ENCODE data around the gene TTLL11.

- TF ChIP-seq POLR2A (IDR thresholded peaks at IDR 0.05): no peak
- no peak for TF ChIP-seq CTCF (IDR thresholded peaks at IDR 0.05)
Observed at GRCh38 chr9:121887553-121888437, 205.3 kb downstream of the TTLL11 start.
